Pulmonary artery endothelial cell (primary cell): ENCODE measurements around the gene PPIAL4G. TPM values are rescaled to one million over a fixed set of nuclear protein-coding genes. Genes with fewer than 3 reads are reported as not detected.

ENCODE experiments used
- total RNA-seq: library from RNA; depleted of rRNA; stranded (reverse); fragments of >200 nt; gene quantifications from 2 replicates; pipeline ENCODE4 v1.2.3, GENCODE V29; 2014

Gene PPIAL4G
- total RNA-seq, 1 donor from 2014 or later: not detected

Other genes starting within 250 kb of the PPIAL4G start
- 15.4 and 17.0 TPM in 2 replicates for gene NBPF14, start 112.7 kb upstream of the PPIAL4G start, total RNA-seq